BE2C (cell line): ENCODE measurements around the gene DGKI.

Experiments used
- DNase-seq: peaks from one replicate; pipeline ENCODE4 v3.0.0-alpha.2; 2020
- H3K27me3 ChIP-seq: fragments of 250-450 bp; sonication (Bioruptor Pico); 2 replicates; pipeline ENCODE4 v1.5.1; 2020; ENCODE audit warnings: mild to moderate bottlenecking
- H3K36me3 ChIP-seq: fragments of 250-450 bp; sonication (Bioruptor Pico); 2 replicates; pipeline ENCODE4 v1.5.1; 2020; ENCODE audit warnings: mild to moderate bottlenecking
- H3K4me1 ChIP-seq: fragments of 250-450 bp; sonication (Bioruptor Pico); 2 replicates; pipeline ENCODE4 v1.5.1; 2020
- H3K4me3 ChIP-seq: 2 replicates; pipeline ENCODE4 v1.5.1; 2011; ENCODE audit warnings: low read depth, low read length
- H3K9me3 ChIP-seq: fragments of 250-450 bp; sonication (Bioruptor Pico); 2 replicates; pipeline ENCODE4 v1.5.1; 2020
- CTCF ChIP-seq: IDR thresholded peaks from 2 replicates; pipeline ENCODE4 v1.5.1; 2012; ENCODE audit warnings: mild to moderate bottlenecking, low read depth, low read length

Gene DGKI

GRCh38 chr7:137681657-137682562, 164.9 kb downstream of the DGKI start:
- TF ChIP-seq CTCF, result no peak
- Histone ChIP-seq H3K36me3 (no peaks in the 10 kb centered on the region), H3K4me1 (peaks cover 13% of the 10 kb centered on the region), H3K9me3 (no peaks in the 10 kb centered on the region), H3K27me3 (no peaks in the 10 kb centered on the region), H3K4me3 (no peak overlapping the region)
- no peak for DNase-seq

GRCh38 chr7:137674551-137675409, 172.0 kb downstream of the DGKI start:
- Histone ChIP-seq H3K4me1 (peaks cover 9% of the 10 kb centered on the region), H3K4me3 (no peak overlapping the region), H3K27me3 (no peaks in the 10 kb centered on the region), H3K36me3 (no peaks in the 10 kb centered on the region), H3K9me3 (no peaks in the 10 kb centered on the region)
- no peak for TF ChIP-seq CTCF
- no peak for DNase-seq

- TF ChIP-seq CTCF, result no peak
- Histone ChIP-seq H3K27me3 (no peaks in the 10 kb centered on the region), H3K4me3 (no peak overlapping the region), H3K36me3 (no peaks in the 10 kb centered on the region), H3K9me3 (no peaks in the 10 kb centered on the region), H3K4me1 (peaks cover 9% of the 10 kb centered on the region)
- DNase-seq, result no peak
These were observed 172.7 kb downstream of the DGKI start for GRCh38 chr7:137674048-137674447.

GRCh38 chr7:137671920-137672319, 174.9 kb downstream of the DGKI start:
- peaks cover 9% of the 10 kb centered on the region for H3K4me1 ChIP-seq
- no peaks in the 10 kb centered on the region for H3K27me3 ChIP-seq
- no peaks in the 10 kb centered on the region for H3K9me3 ChIP-seq
- H3K4me3 ChIP-seq, result no peak overlapping the region
- no peaks in the 10 kb centered on the region for H3K36me3 ChIP-seq
- no peak for TF ChIP-seq CTCF
- DNase-seq, result no peak

GRCh38 chr7:137670222-137671064, 176.3 kb downstream of the DGKI start:
- Histone ChIP-seq H3K4me3 (no peak overlapping the region), H3K4me1 (peaks cover 9% of the 10 kb centered on the region), H3K36me3 (no peaks in the 10 kb centered on the region), H3K27me3 (no peaks in the 10 kb centered on the region), H3K9me3 (no peaks in the 10 kb centered on the region)
- no peak for TF ChIP-seq CTCF
- DNase-seq, result no peak
